ENCODE data around the gene IL37.
"Not testable (repeated sequence)": the region's sequence is repeated elsewhere in the genome, so short reads cannot be mapped to it uniquely, and the experiment has no call there.

The IL37 gene

GRCh38 chr2:112923237-112923966 is 12.4 kb downstream of the IL37 start:
- no peak overlapping the region for H3K4me3 ChIP-seq (ENCODE audit: low read depth, low read length)
- DNase-seq (ENCODE audit: low read depth): no peak
- TF ChIP-seq CTCF (conservative IDR thresholded peaks at IDR 0.05; ENCODE audit: low read depth, low read length): no peak

- no peak overlapping the region for H3K4me3 ChIP-seq (ENCODE audit: low read depth, low read length)
- no peak for DNase-seq (ENCODE audit: low read depth)
- no peak for TF ChIP-seq CTCF (conservative IDR thresholded peaks at IDR 0.05; ENCODE audit: low read depth, low read length)
Measured at GRCh38 chr2:112923967-112924338, 13.0 kb downstream of the IL37 start.

- no peak for DNase-seq (ENCODE audit: low read depth)
- TF ChIP-seq CTCF (conservative IDR thresholded peaks at IDR 0.05; ENCODE audit: low read depth, low read length): no peak
- H3K4me3 ChIP-seq (ENCODE audit: low read depth, low read length): no peak overlapping the region
Measured at GRCh38 chr2:112924360-112924759, 13.4 kb downstream of the IL37 start.

- no peak overlapping the region for H3K4me3 ChIP-seq (ENCODE audit: low read depth, low read length)
- no peak for TF ChIP-seq CTCF (conservative IDR thresholded peaks at IDR 0.05; ENCODE audit: low read depth, low read length)
- DNase-seq (ENCODE audit: low read depth): no peak
Measured at GRCh38 chr2:112924821-112925220, 13.9 kb downstream of the IL37 start.

- TF ChIP-seq CTCF (conservative IDR thresholded peaks at IDR 0.05; ENCODE audit: low read depth, low read length): no peak
- no peak for DNase-seq (ENCODE audit: low read depth)
- no peak overlapping the region for H3K4me3 ChIP-seq (ENCODE audit: low read depth, low read length)
Measured at GRCh38 chr2:112926707-112927106, 15.7 kb downstream of the IL37 start.

GRCh38 chr2:112927745-112928144 is 16.8 kb downstream of the IL37 start:
- no peak overlapping the region for H3K4me3 ChIP-seq (ENCODE audit: low read depth, low read length)
- DNase-seq (ENCODE audit: low read depth): no peak
- no peak for TF ChIP-seq CTCF (conservative IDR thresholded peaks at IDR 0.05; ENCODE audit: low read depth, low read length)

- no peak for TF ChIP-seq CTCF (conservative IDR thresholded peaks at IDR 0.05; ENCODE audit: low read depth, low read length)
- DNase-seq (ENCODE audit: low read depth): no peak
- no peak overlapping the region for H3K4me3 ChIP-seq (ENCODE audit: low read depth, low read length)
Measured at GRCh38 chr2:112933261-112933660, 22.3 kb downstream of the IL37 start.

- H3K4me3 ChIP-seq (ENCODE audit: low read depth, low read length); DNase-seq (ENCODE audit: low read depth): not testable (repeated sequence)
Measured at GRCh38 chr2:112934117-112934516, 23.2 kb downstream of the IL37 start.
